Measurements from ENCODE around the gene FDX2. TPM values are rescaled to one million over a fixed set of nuclear protein-coding genes. Genes with fewer than 3 reads are reported as not detected.
A peak's percentile ranks its signal among the peaks of the same experiment; 100 is the strongest.

Gene FDX2
- total RNA-seq, 4 donors from 2014 or later: 9.1 to 32.0 (median 21.9) TPM

- H3K9me3 ChIP-seq: no peaks in the 10 kb centered on the region
- intact Hi-C loops (cut with DNase I; ENCODE audit: low total_unique reads) (no loop called here), in situ Hi-C loops (cut with MboI; ENCODE audit: low sequenced_read_pairs in 4 of 4) (no loop called here)
- H3K4me3 ChIP-seq: peak overlapping the region; percentile 40 to 65 (median 46)
- peaks cover 91 to 92% (median 91%) of the 10 kb centered on the region in 3 donors for H3K27me3 ChIP-seq
- DNase-seq (no peak), ATAC-seq (no peak)
- no peaks in the 10 kb centered on the region for H3K36me3 ChIP-seq
- H3K27ac ChIP-seq: no peak overlapping the region
- H3K4me1 ChIP-seq: peaks cover 29 to 49% of the 10 kb centered on the region in 2 donors
- TF ChIP-seq POLR2A (IDR thresholded peaks at IDR 0.05): no peak
- TF ChIP-seq, protein P1, sequence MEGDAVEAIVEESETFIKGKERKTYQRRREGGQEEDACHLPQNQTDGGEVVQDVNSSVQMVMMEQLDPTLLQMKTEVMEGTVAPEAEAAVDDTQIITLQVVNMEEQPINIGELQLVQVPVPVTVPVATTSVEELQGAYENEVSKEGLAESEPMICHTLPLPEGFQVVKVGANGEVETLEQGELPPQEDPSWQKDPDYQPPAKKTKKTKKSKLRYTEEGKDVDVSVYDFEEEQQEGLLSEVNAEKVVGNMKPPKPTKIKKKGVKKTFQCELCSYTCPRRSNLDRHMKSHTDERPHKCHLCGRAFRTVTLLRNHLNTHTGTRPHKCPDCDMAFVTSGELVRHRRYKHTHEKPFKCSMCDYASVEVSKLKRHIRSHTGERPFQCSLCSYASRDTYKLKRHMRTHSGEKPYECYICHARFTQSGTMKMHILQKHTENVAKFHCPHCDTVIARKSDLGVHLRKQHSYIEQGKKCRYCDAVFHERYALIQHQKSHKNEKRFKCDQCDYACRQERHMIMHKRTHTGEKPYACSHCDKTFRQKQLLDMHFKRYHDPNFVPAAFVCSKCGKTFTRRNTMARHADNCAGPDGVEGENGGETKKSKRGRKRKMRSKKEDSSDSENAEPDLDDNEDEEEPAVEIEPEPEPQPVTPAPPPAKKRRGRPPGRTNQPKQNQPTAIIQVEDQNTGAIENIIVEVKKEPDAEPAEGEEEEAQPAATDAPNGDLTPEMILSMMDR (IDR thresholded peaks at IDR 0.05 in 4 of 5, conservative IDR thresholded peaks at IDR 0.05 in 1 of 5): no peak
Observed at GRCh38 chr19:10292789-10293636, 22.8 kb downstream of the FDX2 start.

DNA sequence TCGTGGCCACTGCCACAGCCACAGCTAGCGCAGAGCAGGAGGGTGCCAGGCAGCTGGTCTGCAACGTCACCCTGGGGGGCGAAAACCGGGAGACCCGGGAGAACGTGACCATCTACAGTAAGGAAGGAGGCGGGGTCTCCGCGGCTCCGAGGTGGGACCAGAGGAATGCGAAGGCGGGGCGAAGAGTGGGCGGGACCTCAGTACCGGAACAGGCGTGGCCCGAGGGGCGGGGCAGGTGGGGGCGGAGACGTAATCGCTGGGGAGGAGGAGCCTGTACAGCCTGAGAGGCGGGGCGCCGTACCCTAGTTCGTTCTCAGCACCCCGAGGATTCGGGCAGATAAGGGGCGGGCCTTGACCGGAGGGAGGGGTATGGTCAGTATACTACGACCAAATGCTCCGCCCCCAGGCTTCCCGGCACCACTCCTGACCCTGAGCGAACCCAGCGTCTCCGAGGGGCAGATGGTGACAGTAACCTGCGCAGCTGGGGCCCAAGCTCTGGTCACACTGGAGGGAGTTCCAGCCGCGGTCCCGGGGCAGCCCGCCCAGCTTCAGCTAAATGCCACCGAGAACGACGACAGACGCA lies 23.5 kb downstream of the FDX2 start:
- in situ Hi-C loops (cut with MboI; ENCODE audit: low sequenced_read_pairs in 4 of 4) (no loop called here), intact Hi-C loops (cut with DNase I; ENCODE audit: low total_unique reads) (no loop called here)
- Histone ChIP-seq H3K4me3 (peak overlapping the region; percentile 40 to 65 (median 46)), H3K27ac (no peak overlapping the region), H3K36me3 (no peaks in the 10 kb centered on the region), H3K27me3 (peaks cover 95 to 99% (median 98%) of the 10 kb centered on the region in 3 donors), H3K9me3 (no peaks in the 10 kb centered on the region), H3K4me1 (peaks cover 29 to 49% of the 10 kb centered on the region in 2 donors)
- ATAC-seq (peak; percentile 53 to 56), DNase-seq (peak; percentile 47 to 56)
- TF ChIP-seq POLR2A (IDR thresholded peaks at IDR 0.05): no peak
- TF ChIP-seq, protein P1 (IDR thresholded peaks at IDR 0.05 in 4 of 5, conservative IDR thresholded peaks at IDR 0.05 in 1 of 5): no peak

GRCh38 chr19:10291554-10292205 lies 24.1 kb downstream of the FDX2 start:
- Histone ChIP-seq H3K27ac (no peak overlapping the region), H3K4me1 (peaks cover 29 to 49% of the 10 kb centered on the region in 2 donors), H3K9me3 (no peaks in the 10 kb centered on the region), H3K36me3 (no peaks in the 10 kb centered on the region), H3K27me3 (peaks cover 97 to 100% (median 98%) of the 10 kb centered on the region in 3 donors), H3K4me3 (peak overlapping the region; percentile 40 to 65 (median 46))
- DNase-seq (no peak), ATAC-seq (peak in 1 of 2 donors; percentile 10)
- intact Hi-C loops (cut with DNase I; ENCODE audit: low total_unique reads): no loop called here
- in situ Hi-C loops (cut with MboI; ENCODE audit: low sequenced_read_pairs in 4 of 4): no loop called here
- TF ChIP-seq, protein P1 (IDR thresholded peaks at IDR 0.05 in 4 of 5, conservative IDR thresholded peaks at IDR 0.05 in 1 of 5): no peak
- TF ChIP-seq POLR2A (IDR thresholded peaks at IDR 0.05): no peak

GRCh38 chr19:10290876-10291553 lies 24.8 kb downstream of the FDX2 start:
- DNase-seq: peak in 1 of 2 donors; percentile 32
- in situ Hi-C loops (cut with MboI; ENCODE audit: low sequenced_read_pairs in 4 of 4): no loop called here
- TF ChIP-seq, protein P1 (IDR thresholded peaks at IDR 0.05 in 4 of 5, conservative IDR thresholded peaks at IDR 0.05 in 1 of 5): no peak
- TF ChIP-seq POLR2A (IDR thresholded peaks at IDR 0.05): no peak
- Histone ChIP-seq H3K9me3 (no peaks in the 10 kb centered on the region), H3K27me3 (peaks cover 93 to 95% (median 94%) of the 10 kb centered on the region in 3 donors), H3K4me3 (peak overlapping the region; percentile 40 to 65 (median 46)), H3K27ac (no peak overlapping the region), H3K4me1 (peaks cover 29 to 49% of the 10 kb centered on the region in 2 donors), H3K36me3 (no peaks in the 10 kb centered on the region)
- no peak for ATAC-seq
- intact Hi-C loops (cut with DNase I; ENCODE audit: low total_unique reads): no loop called here

All from gastrocnemius medialis (tissue), 4 donors.